ENCODE measurements around the gene DNAH6.

The DNAH6 gene

DNA sequence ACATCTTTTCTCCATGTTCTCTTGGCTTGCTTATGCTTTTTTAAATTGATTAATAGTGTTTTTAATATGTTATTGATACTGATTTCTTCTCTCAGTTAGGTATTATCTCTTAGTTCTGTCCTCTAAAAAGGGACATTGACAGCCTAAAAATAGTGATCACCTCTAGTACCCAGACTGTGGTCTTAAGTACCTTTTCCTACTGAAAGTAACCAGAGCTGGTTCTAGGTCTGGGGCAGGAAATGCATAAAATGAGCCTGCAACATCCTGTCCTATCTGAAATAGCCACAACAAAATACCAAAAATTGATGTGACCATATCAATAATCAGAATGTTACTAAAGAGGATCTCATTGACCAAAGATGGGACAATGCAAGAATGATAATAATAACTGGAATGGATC is 113.3 kb downstream of the DNAH6 start:
- Histone ChIP-seq H3K9ac (ENCODE audit: low read length) (no peak overlapping the region), H3K4me3 (ENCODE audit: insufficient read depth, low read length, poor library complexity, severe bottlenecking) (no peak overlapping the region), H3K79me2 (ENCODE audit: insufficient read depth, low read length) (no peaks in the 10 kb centered on the region), H3F3A (ENCODE audit: insufficient read depth) (no peaks in the 10 kb centered on the region), H4K20me1 (ENCODE audit: low read depth, low read length) (no peaks in the 10 kb centered on the region), H2AFZ (ENCODE audit: low read depth, low read length, severe bottlenecking) (no peak overlapping the region), H3K36me3 (ENCODE audit: low read length) (no peaks in the 10 kb centered on the region), H3K9me3 (ENCODE audit: insufficient read depth, low read length) (no peaks in the 10 kb centered on the region), H3K27ac (ENCODE audit: low read depth, low read length) (no peak overlapping the region), H3K9me2 (replicated peaks; ENCODE audit: insufficient read depth, low read length) (no peaks in the 10 kb centered on the region), H3K4me2 (ENCODE audit: low read depth, low read length, poor library complexity, severe bottlenecking) (no peak overlapping the region), H3K27me3 (ENCODE audit: low read length) (no peaks in the 10 kb centered on the region)
- TF ChIP-seq EZH2phosphoT487 (conservative IDR thresholded peaks at IDR 0.05; ENCODE audit: low read length), result no peak
- TF ChIP-seq, protein P1, sequence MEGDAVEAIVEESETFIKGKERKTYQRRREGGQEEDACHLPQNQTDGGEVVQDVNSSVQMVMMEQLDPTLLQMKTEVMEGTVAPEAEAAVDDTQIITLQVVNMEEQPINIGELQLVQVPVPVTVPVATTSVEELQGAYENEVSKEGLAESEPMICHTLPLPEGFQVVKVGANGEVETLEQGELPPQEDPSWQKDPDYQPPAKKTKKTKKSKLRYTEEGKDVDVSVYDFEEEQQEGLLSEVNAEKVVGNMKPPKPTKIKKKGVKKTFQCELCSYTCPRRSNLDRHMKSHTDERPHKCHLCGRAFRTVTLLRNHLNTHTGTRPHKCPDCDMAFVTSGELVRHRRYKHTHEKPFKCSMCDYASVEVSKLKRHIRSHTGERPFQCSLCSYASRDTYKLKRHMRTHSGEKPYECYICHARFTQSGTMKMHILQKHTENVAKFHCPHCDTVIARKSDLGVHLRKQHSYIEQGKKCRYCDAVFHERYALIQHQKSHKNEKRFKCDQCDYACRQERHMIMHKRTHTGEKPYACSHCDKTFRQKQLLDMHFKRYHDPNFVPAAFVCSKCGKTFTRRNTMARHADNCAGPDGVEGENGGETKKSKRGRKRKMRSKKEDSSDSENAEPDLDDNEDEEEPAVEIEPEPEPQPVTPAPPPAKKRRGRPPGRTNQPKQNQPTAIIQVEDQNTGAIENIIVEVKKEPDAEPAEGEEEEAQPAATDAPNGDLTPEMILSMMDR (IDR thresholded peaks at IDR 0.05; ENCODE audit: insufficient read depth, low read length, poor library complexity, severe bottlenecking), result no peak

DNA sequence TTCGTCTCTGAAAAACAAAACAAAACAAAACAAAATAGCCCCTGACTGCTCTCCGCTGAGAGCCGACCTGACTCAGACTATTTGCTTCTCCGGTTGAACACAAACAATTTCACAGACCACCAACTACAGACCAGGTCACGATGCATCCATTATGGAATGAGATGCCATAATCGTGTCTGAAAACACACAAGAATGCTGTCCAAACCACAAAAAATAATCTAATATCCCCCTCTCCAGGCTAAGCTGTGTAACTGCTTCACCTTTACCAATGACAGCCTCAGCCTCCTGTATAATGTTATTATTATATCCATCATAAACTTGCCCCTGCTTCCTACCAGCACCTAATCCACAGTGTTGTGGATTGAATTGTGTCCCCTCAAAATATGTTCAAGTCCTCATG is 114.7 kb downstream of the DNAH6 start:
- H3K27me3 ChIP-seq (ENCODE audit: low read length), result no peaks in the 10 kb centered on the region
- no peak overlapping the region for H3K9ac ChIP-seq (ENCODE audit: low read length)
- no peaks in the 10 kb centered on the region for H3K9me3 ChIP-seq (ENCODE audit: insufficient read depth, low read length)
- no peaks in the 10 kb centered on the region for H3F3A ChIP-seq (ENCODE audit: insufficient read depth)
- no peak overlapping the region for H3K4me3 ChIP-seq (ENCODE audit: insufficient read depth, low read length, poor library complexity, severe bottlenecking)
- H3K79me2 ChIP-seq (ENCODE audit: insufficient read depth, low read length), result no peaks in the 10 kb centered on the region
- no peaks in the 10 kb centered on the region for H4K20me1 ChIP-seq (ENCODE audit: low read depth, low read length)
- H2AFZ ChIP-seq (ENCODE audit: low read depth, low read length, severe bottlenecking), result no peak overlapping the region
- no peak overlapping the region for H3K4me2 ChIP-seq (ENCODE audit: low read depth, low read length, poor library complexity, severe bottlenecking)
- TF ChIP-seq EZH2phosphoT487 (conservative IDR thresholded peaks at IDR 0.05; ENCODE audit: low read length), result no peak
- TF ChIP-seq, protein P1 (IDR thresholded peaks at IDR 0.05; ENCODE audit: insufficient read depth, low read length, poor library complexity, severe bottlenecking), result peak; percentile 29
- no peaks in the 10 kb centered on the region for H3K36me3 ChIP-seq (ENCODE audit: low read length)
- no peaks in the 10 kb centered on the region for H3K9me2 ChIP-seq (replicated peaks; ENCODE audit: insufficient read depth, low read length)
- no peak overlapping the region for H3K27ac ChIP-seq (ENCODE audit: low read depth, low read length)

DNA sequence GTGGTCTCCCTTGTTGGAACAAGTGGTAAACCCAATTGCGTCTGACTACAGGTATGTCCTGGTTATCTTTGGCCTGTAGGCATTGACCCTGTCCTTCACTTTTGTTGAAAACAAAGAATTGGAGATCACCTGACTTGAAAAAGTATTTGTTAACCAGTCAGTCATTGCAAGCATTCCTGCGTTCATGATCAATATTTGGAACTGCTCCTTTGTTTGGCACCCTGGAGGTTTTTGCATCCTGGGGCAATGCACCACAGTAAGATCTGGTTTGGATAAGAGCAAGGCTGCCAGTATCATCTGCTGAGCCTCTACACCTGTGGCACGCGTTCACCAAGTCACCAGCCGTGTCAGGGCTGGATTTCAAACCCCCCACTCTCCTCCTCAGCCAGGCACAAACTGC is 115.7 kb downstream of the DNAH6 start:
- no peak overlapping the region for H3K9ac ChIP-seq (ENCODE audit: low read length)
- H2AFZ ChIP-seq (ENCODE audit: low read depth, low read length, severe bottlenecking), result no peak overlapping the region
- H3K79me2 ChIP-seq (ENCODE audit: insufficient read depth, low read length), result no peaks in the 10 kb centered on the region
- no peaks in the 10 kb centered on the region for H4K20me1 ChIP-seq (ENCODE audit: low read depth, low read length)
- H3K4me2 ChIP-seq (ENCODE audit: low read depth, low read length, poor library complexity, severe bottlenecking), result no peak overlapping the region
- no peaks in the 10 kb centered on the region for H3K9me2 ChIP-seq (replicated peaks; ENCODE audit: insufficient read depth, low read length)
- H3K4me3 ChIP-seq (ENCODE audit: insufficient read depth, low read length, poor library complexity, severe bottlenecking), result no peak overlapping the region
- H3K9me3 ChIP-seq (ENCODE audit: insufficient read depth, low read length), result no peaks in the 10 kb centered on the region
- no peak for TF ChIP-seq EZH2phosphoT487 (conservative IDR thresholded peaks at IDR 0.05; ENCODE audit: low read length)
- TF ChIP-seq, protein P1 (IDR thresholded peaks at IDR 0.05; ENCODE audit: insufficient read depth, low read length, poor library complexity, severe bottlenecking), result no peak
- H3F3A ChIP-seq (ENCODE audit: insufficient read depth), result no peaks in the 10 kb centered on the region
- H3K36me3 ChIP-seq (ENCODE audit: low read length), result no peaks in the 10 kb centered on the region
- H3K27me3 ChIP-seq (ENCODE audit: low read length), result no peaks in the 10 kb centered on the region
- no peak overlapping the region for H3K27ac ChIP-seq (ENCODE audit: low read depth, low read length)
